Measurements from ENCODE around the gene SLCO4A1. TPM values are rescaled to one million over a fixed set of nuclear protein-coding genes. Genes with fewer than 3 reads are reported as not detected.

The SLCO4A1 gene
- total RNA-seq, 1 donor from 2014 or later: 1.4 TPM

- no peak for TF ChIP-seq CTCF (IDR thresholded peaks at IDR 0.05; ENCODE audit: unreplicated experiment)
- Mint-ChIP-seq H3K4me3 (ENCODE audit: unreplicated experiment) (no peak overlapping the region), H3K36me3 (ENCODE audit: low read depth, unreplicated experiment) (no peaks in the 10 kb centered on the region), H3K27ac (ENCODE audit: unreplicated experiment) (no peak overlapping the region), H3K4me1 (ENCODE audit: unreplicated experiment) (no peaks in the 10 kb centered on the region), H3K27me3 (ENCODE audit: unreplicated experiment) (peaks cover 7% of the 10 kb centered on the region), H3K9me3 (ENCODE audit: unreplicated experiment) (peaks cover 6% of the 10 kb centered on the region)
- DNase-seq (ENCODE audit: low spot score): no peak
Measured at GRCh38 chr20:62718546-62718945, 76.2 kb downstream of the SLCO4A1 start.

- H3K27ac Mint-ChIP-seq (ENCODE audit: unreplicated experiment): no peak overlapping the region
- H3K36me3 Mint-ChIP-seq (ENCODE audit: low read depth, unreplicated experiment): no peaks in the 10 kb centered on the region
- DNase-seq (ENCODE audit: low spot score): no peak
- no peaks in the 10 kb centered on the region for H3K4me1 Mint-ChIP-seq (ENCODE audit: unreplicated experiment)
- peaks cover 7% of the 10 kb centered on the region for H3K27me3 Mint-ChIP-seq (ENCODE audit: unreplicated experiment)
- TF ChIP-seq CTCF (IDR thresholded peaks at IDR 0.05; ENCODE audit: unreplicated experiment): no peak
- no peak overlapping the region for H3K4me3 Mint-ChIP-seq (ENCODE audit: unreplicated experiment)
- peaks cover 6% of the 10 kb centered on the region for H3K9me3 Mint-ChIP-seq (ENCODE audit: unreplicated experiment)
Measured at GRCh38 chr20:62719250-62719935, 77.1 kb downstream of the SLCO4A1 start.

Other genes with a start within 250 kb of the SLCO4A1 start
- 9.3 TPM for gene CABLES2, start 235.2 kb upstream of the SLCO4A1 start, total RNA-seq (ENCODE audit: unreplicated experiment)
- gene RBBP8NL, start 215.0 kb upstream of the SLCO4A1 start, total RNA-seq (ENCODE audit: unreplicated experiment): 0.10 TPM
- gene GATA5, start 166.5 kb upstream of the SLCO4A1 start, total RNA-seq (ENCODE audit: unreplicated experiment): not detected
- gene NTSR1, start 66.3 kb downstream of the SLCO4A1 start, total RNA-seq (ENCODE audit: unreplicated experiment): not detected
- 10.9 TPM for gene MRGBP, start 154.0 kb downstream of the SLCO4A1 start, total RNA-seq (ENCODE audit: unreplicated experiment)
- 27.6 TPM for gene OGFR, start 162.3 kb downstream of the SLCO4A1 start, total RNA-seq (ENCODE audit: unreplicated experiment)
- gene COL9A3, start 174.5 kb downstream of the SLCO4A1 start, total RNA-seq (ENCODE audit: unreplicated experiment): 1.8 TPM
- gene TCFL5, start 219.3 kb downstream of the SLCO4A1 start, total RNA-seq (ENCODE audit: unreplicated experiment): 30.9 TPM

Data from endothelial cell (in vitro differentiated cells).